H9 (cell line): ENCODE results near the gene ACOT7. TPM values are rescaled to one million over a fixed set of nuclear protein-coding genes. Genes with fewer than 3 reads are reported as not detected.

ENCODE experiments used
- DNase-seq: peaks from one replicate; pipeline ENCODE4 v3.0.0-alpha.2; 2017
- H2AFZ ChIP-seq: one replicate; pipeline ENCODE4 v1.6.1; 2013; ENCODE audit warnings: mild to moderate bottlenecking, low read length, control low read depth, moderate library complexity
- H2AK5ac ChIP-seq: 2 replicates; pipeline ENCODE4 v1.6.1; 2013; ENCODE audit warnings: low read length, control low read depth, mixed read lengths; ENCODE audit not compliant: insufficient read length
- H2BK120ac ChIP-seq: one replicate; pipeline ENCODE4 v1.6.1; 2013; ENCODE audit warnings: low read depth, mild to moderate bottlenecking, low read length, control low read depth, inconsistent platforms; ENCODE audit not compliant: poor library complexity, severe bottlenecking
- H2BK12ac ChIP-seq: 2 replicates; pipeline ENCODE4 v1.6.1; 2013; ENCODE audit warnings: low read length, control low read depth, mixed read lengths, low read depth; ENCODE audit not compliant: insufficient read length
- H2BK15ac ChIP-seq: 2 replicates; pipeline ENCODE4 v1.6.1; 2013; ENCODE audit warnings: low read depth, low read length, control low read depth
- H2BK20ac ChIP-seq: one replicate; pipeline ENCODE4 v1.6.1; 2013; ENCODE audit warnings: low read depth, mild to moderate bottlenecking, low read length, control low read depth, inconsistent platforms; ENCODE audit not compliant: poor library complexity, severe bottlenecking
- H2BK5ac ChIP-seq: 2 replicates; pipeline ENCODE4 v1.6.1; 2013; ENCODE audit warnings: low read length, control low read depth, mixed read lengths; ENCODE audit not compliant: insufficient read length
- H3K14ac ChIP-seq: 2 replicates; pipeline ENCODE4 v1.6.1; 2013; ENCODE audit warnings: low read length, control low read depth; ENCODE audit not compliant: insufficient read depth
- H3K18ac ChIP-seq: 2 replicates; pipeline ENCODE4 v1.6.1; 2013; ENCODE audit warnings: low read depth, mild to moderate bottlenecking, mixed read lengths, low read length, control low read depth; ENCODE audit not compliant: insufficient read length
- H3K23ac ChIP-seq: 2 replicates; pipeline ENCODE4 v1.6.1; 2013; ENCODE audit warnings: low read length, control low read depth, mixed read lengths, low read depth; ENCODE audit not compliant: insufficient read length
- H3K23me2 ChIP-seq: 2 replicates; pipeline ENCODE4 v1.6.1; 2013; ENCODE audit warnings: low read depth, mild to moderate bottlenecking, mixed read lengths, low read length, control low read depth; ENCODE audit not compliant: insufficient read length, poor library complexity, severe bottlenecking
- H3K27ac ChIP-seq: 2 replicates; pipeline ENCODE4 v1.5.1; 2013; ENCODE audit warnings: low read length, control low read depth, mixed read lengths, low read depth; ENCODE audit not compliant: insufficient read length
- H3K27me3 ChIP-seq: 2 replicates; pipeline ENCODE4 v1.6.1; 2013; ENCODE audit warnings: low read length, control low read depth, inconsistent platforms; ENCODE audit not compliant: insufficient read depth
- H3K4ac ChIP-seq: 2 replicates; pipeline ENCODE4 v1.6.1; 2013; ENCODE audit warnings: low read depth, mild to moderate bottlenecking, control low read depth, inconsistent platforms, low read length, moderate library complexity
- H3K4me1 ChIP-seq: 2 replicates; pipeline ENCODE4 v1.6.1; 2013; ENCODE audit warnings: low read length, control low read depth, inconsistent platforms; ENCODE audit not compliant: insufficient read depth
- H3K4me2 ChIP-seq: 2 replicates; pipeline ENCODE4 v1.6.1; 2013; ENCODE audit warnings: low read length, control low read depth, mixed read lengths; ENCODE audit not compliant: insufficient read length, insufficient read depth
- H3K56ac ChIP-seq: 2 replicates; pipeline ENCODE4 v1.6.1; 2013; ENCODE audit warnings: low read depth, mild to moderate bottlenecking, mixed read lengths, low read length, control low read depth; ENCODE audit not compliant: insufficient read length
- H3K79me1 ChIP-seq: 2 replicates; pipeline ENCODE4 v1.6.1; 2013; ENCODE audit warnings: low read depth, mild to moderate bottlenecking, moderate library complexity, low read length, control low read depth, inconsistent platforms; ENCODE audit not compliant: insufficient read depth, poor library complexity, severe bottlenecking
- H3K79me2 ChIP-seq: 2 replicates; pipeline ENCODE4 v1.6.1; 2013; ENCODE audit warnings: low read length, control low read depth, inconsistent platforms; ENCODE audit not compliant: insufficient read depth
- H3K9ac ChIP-seq: 2 replicates; pipeline ENCODE4 v1.6.1; 2013; ENCODE audit warnings: low read length, control low read depth, mixed read lengths; ENCODE audit not compliant: insufficient read length; ENCODE audit errors: extremely low read depth
- H3K9me3 ChIP-seq: one replicate; pipeline ENCODE4 v1.6.1; 2013; ENCODE audit warnings: low read depth, low read length, inconsistent platforms; ENCODE audit not compliant: control insufficient read depth
- H3T11ph ChIP-seq: one replicate; pipeline ENCODE4 v1.6.1; 2013; ENCODE audit warnings: mild to moderate bottlenecking, low read length, control low read depth, inconsistent platforms
- H4K20me1 ChIP-seq: one replicate; pipeline ENCODE4 v1.6.1; 2013; ENCODE audit not compliant: control insufficient read depth, insufficient read length, insufficient read depth
- H4K5ac ChIP-seq: 2 replicates; pipeline ENCODE4 v1.6.1; 2013; ENCODE audit warnings: low read depth, mild to moderate bottlenecking, mixed read lengths, low read length, control low read depth; ENCODE audit not compliant: insufficient read length
- H4K8ac ChIP-seq: replicated peaks from 2 replicates; pipeline ENCODE4 v1.6.1; 2013; ENCODE audit warnings: low read length, control low read depth, mixed read lengths, low read depth; ENCODE audit not compliant: insufficient read length
- H4K91ac ChIP-seq: 2 replicates; pipeline ENCODE4 v1.6.1; 2013; ENCODE audit warnings: low read depth, mild to moderate bottlenecking, moderate library complexity, mixed read lengths, low read length, control low read depth; ENCODE audit not compliant: insufficient read length
- H3K27ac Mint-ChIP-seq, 3 experiments: 2 replicates in 2 of 3; 3 replicates in 1 of 3; pipeline ENCODE4 v1.8.0; 2020 to 2021; ENCODE audit warnings: mixed read lengths in 3 of 3, mild to moderate bottlenecking in 1 of 3, moderate library complexity in 1 of 3
- H3K27me3 Mint-ChIP-seq: 2 replicates; pipeline ENCODE4 v1.8.0; 2021; ENCODE audit warnings: low read depth, mild to moderate bottlenecking, moderate library complexity, mixed read lengths
- H3K36me3 Mint-ChIP-seq, 3 experiments: 2 replicates in 2 of 3; 3 replicates in 1 of 3; pipeline ENCODE4 v1.8.0; 2020 to 2021; ENCODE audit warnings: low read depth in 3 of 3, mixed read lengths in 3 of 3; ENCODE audit not compliant: insufficient read depth in 1 of 3
- H3K4me1 Mint-ChIP-seq, 2 experiments: 2 replicates each; pipeline ENCODE4 v1.8.0; 2020; ENCODE audit warnings: mixed read lengths in 2 of 2
- H3K4me3 Mint-ChIP-seq, 2 experiments: 2 replicates in 1 of 2; 3 replicates in 1 of 2; pipeline ENCODE4 v1.8.0; 2020 to 2021; ENCODE audit warnings: mild to moderate bottlenecking in 2 of 2, mixed read lengths in 2 of 2, moderate library complexity in 1 of 2
- H3K9me3 Mint-ChIP-seq, 2 experiments: 2 replicates in 1 of 2; 3 replicates in 1 of 2; pipeline ENCODE4 v1.8.0; 2020; ENCODE audit warnings: mild to moderate bottlenecking in 2 of 2, mixed read lengths in 2 of 2, moderate library complexity in 1 of 2
- whole genome bisulfite sequencing: extraction: QIAGEN DNeasy Blood & Tissue Kit; methylation state at CpG from one replicate; pipeline ENCODE4 v1.1.7; 2013; ENCODE audit warnings: missing lambda C conversion rate, low lambda C conversion rate, mixed read lengths; ENCODE audit not compliant: insufficient read length; ENCODE audit errors: extremely low coverage; 5-methylcytosine and 5-hydroxymethylcytosine counted together
- total RNA-seq: library from RNA; stranded (reverse); gene quantifications from 2 replicates; pipeline ENCODE4 v1.2.1, GENCODE V29; 2021
- TF ChIP-seq, protein P1 (sequence below): fragments of 200-600 bp; sonication (generic); conservative IDR thresholded peaks from 3 replicates; pipeline ENCODE4 v1.8.0; 2021; ENCODE audit warnings: antibody characterized with exemption, mild to moderate bottlenecking

Gene ACOT7
- total RNA-seq, 1 experiment from 2014 or later = 87.4 TPM

GRCh38 chr1:6317098-6317760, 76.3 kb downstream of the ACOT7 start:
- Histone ChIP-seq H3K23ac (no peak overlapping the region), H3K79me1 (no peaks in the 10 kb centered on the region), H3K4ac (no peak overlapping the region), H3K79me2 (no peaks in the 10 kb centered on the region; the same call in 1 of the 2 replicates), H2BK20ac (no peak overlapping the region), H3K4me2 (no peak overlapping the region), H4K5ac (no peak overlapping the region), H3K27me3 (no peaks in the 10 kb centered on the region), H4K20me1 (no peaks in the 10 kb centered on the region), H3K27ac (no peak overlapping the region), H3K9ac (no peak overlapping the region), H3K56ac (no peak overlapping the region), H2BK15ac (no peak overlapping the region), H3K18ac (no peak overlapping the region), H2AFZ (no peak overlapping the region), H3K4me1 (no peaks in the 10 kb centered on the region), H4K8ac (no peak overlapping the region), H3K9me3 (no peaks in the 10 kb centered on the region), H3T11ph (no peak overlapping the region), H3K23me2 (no peaks in the 10 kb centered on the region), H2BK120ac (no peak overlapping the region), H4K91ac (no peak overlapping the region), H3K14ac (no peak overlapping the region), H2AK5ac (no peak overlapping the region), H2BK12ac (no peak overlapping the region), H2BK5ac (no peak overlapping the region)
- WGBS = no CpG with 5 or more reads among the region's 11 CpGs
- peaks cover 6 to 34% (median 21%) of the 10 kb centered on the region in 3 experiments; a peak in 6 of 7 replicates for H3K36me3 Mint-ChIP-seq
- H3K9me3 Mint-ChIP-seq = no peaks in the 10 kb centered on the region
- no peak for DNase-seq
- H3K4me1 Mint-ChIP-seq = no peaks in the 10 kb centered on the region
- TF ChIP-seq, protein P1, sequence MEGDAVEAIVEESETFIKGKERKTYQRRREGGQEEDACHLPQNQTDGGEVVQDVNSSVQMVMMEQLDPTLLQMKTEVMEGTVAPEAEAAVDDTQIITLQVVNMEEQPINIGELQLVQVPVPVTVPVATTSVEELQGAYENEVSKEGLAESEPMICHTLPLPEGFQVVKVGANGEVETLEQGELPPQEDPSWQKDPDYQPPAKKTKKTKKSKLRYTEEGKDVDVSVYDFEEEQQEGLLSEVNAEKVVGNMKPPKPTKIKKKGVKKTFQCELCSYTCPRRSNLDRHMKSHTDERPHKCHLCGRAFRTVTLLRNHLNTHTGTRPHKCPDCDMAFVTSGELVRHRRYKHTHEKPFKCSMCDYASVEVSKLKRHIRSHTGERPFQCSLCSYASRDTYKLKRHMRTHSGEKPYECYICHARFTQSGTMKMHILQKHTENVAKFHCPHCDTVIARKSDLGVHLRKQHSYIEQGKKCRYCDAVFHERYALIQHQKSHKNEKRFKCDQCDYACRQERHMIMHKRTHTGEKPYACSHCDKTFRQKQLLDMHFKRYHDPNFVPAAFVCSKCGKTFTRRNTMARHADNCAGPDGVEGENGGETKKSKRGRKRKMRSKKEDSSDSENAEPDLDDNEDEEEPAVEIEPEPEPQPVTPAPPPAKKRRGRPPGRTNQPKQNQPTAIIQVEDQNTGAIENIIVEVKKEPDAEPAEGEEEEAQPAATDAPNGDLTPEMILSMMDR = no peak
- H3K27ac Mint-ChIP-seq = no peak overlapping the region; a peak in 2 of 7 replicates
- no peaks in the 10 kb centered on the region for H3K27me3 Mint-ChIP-seq
- no peak overlapping the region for H3K4me3 Mint-ChIP-seq
